Progenitor cell of endocrine pancreas (in vitro differentiated cells): ENCODE measurements around the gene SCNM1. TPM values are rescaled to one million over a fixed set of nuclear protein-coding genes. Genes with fewer than 3 reads are reported as not detected.
A peak's percentile ranks its signal among the peaks of the same experiment; 100 is the strongest.

Source experiments
- DNase-seq: peaks from one replicate; pipeline ENCODE4 v3.0.0; 2021; ENCODE audit warnings: low spot score; ENCODE audit not compliant: unreplicated experiment
- H3K27ac Mint-ChIP-seq: 2 replicates; pipeline ENCODE4 v1.8.0; 2021; ENCODE audit warnings: mild to moderate bottlenecking, moderate library complexity, mixed read lengths
- H3K27me3 Mint-ChIP-seq: 2 replicates; pipeline ENCODE4 v1.8.0; 2021; ENCODE audit warnings: mixed read lengths
- H3K36me3 Mint-ChIP-seq: 2 replicates; pipeline ENCODE4 v1.8.0; 2022; ENCODE audit warnings: mixed read lengths; ENCODE audit not compliant: insufficient read depth
- H3K4me1 Mint-ChIP-seq: 2 replicates; pipeline ENCODE4 v1.8.0; 2021; ENCODE audit warnings: low read depth, mixed read lengths
- H3K4me3 Mint-ChIP-seq: 2 replicates; pipeline ENCODE4 v1.8.0; 2021; ENCODE audit warnings: low read depth, mild to moderate bottlenecking, moderate library complexity, mixed read lengths
- H3K9me3 Mint-ChIP-seq: 2 replicates; pipeline ENCODE4 v1.8.0; 2021; ENCODE audit warnings: low read depth, mixed read lengths
- total RNA-seq: library from RNA; stranded (reverse); gene quantifications from 2 replicates; pipeline ENCODE4 v1.2.1, GENCODE V29; 2021
- TF ChIP-seq, protein P1 (sequence below): fragments of 200-600 bp; sonication (generic); IDR thresholded peaks from one replicate; pipeline ENCODE4 v1.5.0; 2021; ENCODE audit warnings: antibody characterized with exemption, mild to moderate bottlenecking; ENCODE audit not compliant: unreplicated experiment

Gene SCNM1
- total RNA-seq, 1 donor from 2014 or later: 52.0 TPM

DNA sequence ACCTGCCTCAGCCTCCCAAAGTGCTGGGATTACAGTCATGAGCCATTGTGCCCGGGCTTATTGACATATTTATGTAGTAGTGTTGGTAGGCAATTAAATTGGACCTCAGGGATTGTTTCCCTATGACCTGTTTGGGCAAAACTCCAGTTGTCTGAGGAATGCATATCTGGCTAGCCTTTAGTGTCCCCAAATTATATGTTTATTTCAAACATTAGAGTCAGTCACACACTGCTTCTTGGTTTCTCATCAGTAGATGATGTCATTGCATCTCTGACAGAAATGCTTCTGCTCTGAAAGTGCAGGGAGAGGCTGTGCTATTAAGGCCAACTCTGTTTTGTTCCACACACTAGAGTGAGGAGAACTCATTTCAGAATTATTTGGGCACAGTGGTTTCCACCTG, 44.9 kb downstream of the SCNM1 start:
- Mint-ChIP-seq H3K4me1 (peaks cover 7% of the 10 kb centered on the region), H3K27me3 (no peaks in the 10 kb centered on the region), H3K9me3 (no peaks in the 10 kb centered on the region), H3K4me3 (no peak overlapping the region), H3K36me3 (peaks cover 21% of the 10 kb centered on the region), H3K27ac (peak overlapping the region; percentile 24)
- TF ChIP-seq, protein P1, sequence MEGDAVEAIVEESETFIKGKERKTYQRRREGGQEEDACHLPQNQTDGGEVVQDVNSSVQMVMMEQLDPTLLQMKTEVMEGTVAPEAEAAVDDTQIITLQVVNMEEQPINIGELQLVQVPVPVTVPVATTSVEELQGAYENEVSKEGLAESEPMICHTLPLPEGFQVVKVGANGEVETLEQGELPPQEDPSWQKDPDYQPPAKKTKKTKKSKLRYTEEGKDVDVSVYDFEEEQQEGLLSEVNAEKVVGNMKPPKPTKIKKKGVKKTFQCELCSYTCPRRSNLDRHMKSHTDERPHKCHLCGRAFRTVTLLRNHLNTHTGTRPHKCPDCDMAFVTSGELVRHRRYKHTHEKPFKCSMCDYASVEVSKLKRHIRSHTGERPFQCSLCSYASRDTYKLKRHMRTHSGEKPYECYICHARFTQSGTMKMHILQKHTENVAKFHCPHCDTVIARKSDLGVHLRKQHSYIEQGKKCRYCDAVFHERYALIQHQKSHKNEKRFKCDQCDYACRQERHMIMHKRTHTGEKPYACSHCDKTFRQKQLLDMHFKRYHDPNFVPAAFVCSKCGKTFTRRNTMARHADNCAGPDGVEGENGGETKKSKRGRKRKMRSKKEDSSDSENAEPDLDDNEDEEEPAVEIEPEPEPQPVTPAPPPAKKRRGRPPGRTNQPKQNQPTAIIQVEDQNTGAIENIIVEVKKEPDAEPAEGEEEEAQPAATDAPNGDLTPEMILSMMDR: no peak
- no peak for DNase-seq

DNA sequence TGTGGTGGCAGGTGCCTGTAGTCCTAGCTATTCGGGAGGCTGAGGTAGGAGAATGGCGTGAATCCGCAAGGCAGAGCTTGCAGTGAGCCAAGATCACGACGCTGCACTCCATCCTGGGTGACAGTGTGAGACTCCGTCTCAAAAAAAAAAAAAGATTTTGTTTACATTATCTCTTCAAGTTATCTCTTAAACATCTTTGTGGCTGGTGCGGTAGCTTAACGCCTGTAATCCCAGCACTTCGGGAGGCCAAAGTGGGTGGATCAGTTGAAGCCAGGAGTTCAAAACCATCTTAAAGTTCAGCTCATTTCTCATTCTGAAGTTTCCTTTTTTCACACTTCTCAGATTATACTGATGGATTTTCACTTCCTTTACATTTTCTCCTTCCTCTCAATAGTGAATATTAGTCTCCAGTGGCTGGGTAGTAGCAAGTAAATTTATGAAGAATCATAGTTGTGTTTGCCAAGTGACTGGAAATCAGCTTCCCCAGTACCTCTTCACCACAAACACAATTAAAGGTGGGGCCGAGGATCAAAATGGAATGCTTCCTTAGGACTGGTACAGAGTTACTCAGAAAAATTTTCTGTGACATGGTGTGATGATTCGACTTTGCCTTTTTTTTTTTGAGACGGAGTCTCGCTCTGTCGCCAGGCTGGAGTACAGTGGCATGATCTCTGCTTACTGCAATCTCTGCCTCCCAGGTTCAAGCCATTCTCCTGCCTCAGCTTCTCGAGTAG, 46.2 kb downstream of the SCNM1 start:
- Mint-ChIP-seq H3K27me3 (no peaks in the 10 kb centered on the region), H3K4me1 (peaks cover 10% of the 10 kb centered on the region), H3K4me3 (no peak overlapping the region), H3K36me3 (peaks cover 18% of the 10 kb centered on the region), H3K27ac (peak overlapping the region; percentile 94), H3K9me3 (no peaks in the 10 kb centered on the region)
- TF ChIP-seq, protein P1: no peak
- no peak for DNase-seq

DNA sequence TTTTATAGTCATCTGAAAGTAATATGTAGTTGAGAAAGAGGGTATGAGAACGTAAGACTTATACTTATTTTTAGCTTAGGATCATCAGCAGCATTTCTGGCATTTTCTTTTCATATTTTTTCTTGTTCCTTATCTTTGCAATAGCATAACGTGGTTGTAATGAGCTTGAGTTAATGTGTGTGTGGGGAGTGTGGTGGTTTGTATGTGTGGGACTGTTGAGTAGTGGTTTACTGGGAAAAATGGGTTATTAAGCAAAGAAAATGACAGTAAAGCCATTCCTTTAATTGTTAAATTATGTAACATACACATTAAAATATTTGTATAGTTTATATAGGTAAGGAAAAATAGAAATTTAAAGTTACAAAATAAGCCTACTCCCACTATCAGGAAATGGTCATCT, 47.6 kb downstream of the SCNM1 start:
- H3K4me1 Mint-ChIP-seq: peaks cover 10% of the 10 kb centered on the region
- H3K4me3 Mint-ChIP-seq: no peak overlapping the region
- H3K36me3 Mint-ChIP-seq: peaks cover 15% of the 10 kb centered on the region

More for the DNA sequence above, 47.6 kb downstream of the SCNM1 start:
- H3K27ac Mint-ChIP-seq: peak overlapping the region; percentile 78
- no peaks in the 10 kb centered on the region for H3K9me3 Mint-ChIP-seq
- DNase-seq: no peak
- H3K27me3 Mint-ChIP-seq: no peaks in the 10 kb centered on the region
- TF ChIP-seq, protein P1: no peak

Other genes with a start within 250 kb of the SCNM1 start
- gene SETDB1, start 239.8 kb upstream of the SCNM1 start, total RNA-seq: 110 TPM in 2 replicates
- gene CERS2, start 191.3 kb upstream of the SCNM1 start, total RNA-seq: 187 and 203 TPM in 2 replicates
- gene ANXA9, start 183.9 kb upstream of the SCNM1 start, total RNA-seq: 3.5 TPM in 2 replicates
- gene MINDY1, start 159.2 kb upstream of the SCNM1 start, total RNA-seq: 28.3 and 32.5 TPM in 2 replicates
- gene PRUNE1, start 157.7 kb upstream of the SCNM1 start, total RNA-seq: 23.8 and 24.4 TPM in 2 replicates
- 0.91 and 0.93 TPM in 2 replicates for gene BNIPL, start 129.6 kb upstream of the SCNM1 start, total RNA-seq
- gene C1orf56, start 118.4 kb upstream of the SCNM1 start, total RNA-seq: 4.5 and 7.0 TPM in 2 replicates
- 101 and 105 TPM in 2 replicates for gene CDC42SE1, start 106.5 kb upstream of the SCNM1 start, total RNA-seq
- gene MLLT11, start 105.7 kb upstream of the SCNM1 start, total RNA-seq: 29.5 and 30.0 TPM in 2 replicates
- gene GABPB2, start 95.4 kb upstream of the SCNM1 start, total RNA-seq: 12.4 and 12.7 TPM in 2 replicates
- 31.5 and 34.0 TPM in 2 replicates for gene SEMA6C, start 19.5 kb upstream of the SCNM1 start, total RNA-seq
- gene TNFAIP8L2, start 9.5 kb upstream of the SCNM1 start, total RNA-seq: not detected in 2 replicates
- gene LYSMD1, start 242 bp upstream of the SCNM1 start, total RNA-seq: 12.8 and 14.0 TPM in 2 replicates
- 1.5 and 2.0 TPM in 2 replicates for gene TMOD4, start 9.8 kb downstream of the SCNM1 start, total RNA-seq
- 110 and 119 TPM in 2 replicates for gene VPS72, start 24.1 kb downstream of the SCNM1 start, total RNA-seq
- gene PIP5K1A, start 32.4 kb downstream of the SCNM1 start, total RNA-seq: 84.0 and 95.5 TPM in 2 replicates
- 163 and 177 TPM in 2 replicates for gene PSMD4, start 88.6 kb downstream of the SCNM1 start, total RNA-seq
- gene ZNF687, start 116.2 kb downstream of the SCNM1 start, total RNA-seq: 43.0 and 45.0 TPM in 2 replicates
- 52.1 and 55.1 TPM in 2 replicates for gene PI4KB, start 161.3 kb downstream of the SCNM1 start, total RNA-seq
- 96.0 and 97.5 TPM in 2 replicates for gene RFX5, start 181.1 kb downstream of the SCNM1 start, total RNA-seq
- gene SELENBP1, start 206.6 kb downstream of the SCNM1 start, total RNA-seq: 56.2 and 57.0 TPM in 2 replicates
- gene PSMB4, start 233.4 kb downstream of the SCNM1 start, total RNA-seq: 227 and 235 TPM in 2 replicates